Inflammatory macrophage treated with lipopolysaccharide for 4 hours (primary cell): ENCODE measurements around the gene ARL16.
A peak's percentile ranks its signal among the peaks of the same experiment; 100 is the strongest.

Experiments
- DNase-seq: peaks from one replicate; pipeline ENCODE4 v3.0.0-alpha.2; 2020

Gene ARL16

GRCh38 chr17:81694810-81695209 is 11.2 kb upstream of the ARL16 start:
- no peak for DNase-seq

GRCh38 chr17:81693509-81694210 is 10.1 kb upstream of the ARL16 start:
- no peak for DNase-seq

- DNase-seq, result no peak
Observed at GRCh38 chr17:81691608-81692007, 8.0 kb upstream of the ARL16 start.

- DNase-seq, result no peak
Observed at GRCh38 chr17:81691196-81691595, 7.6 kb upstream of the ARL16 start.

GRCh38 chr17:81690549-81690948 is 7.0 kb upstream of the ARL16 start:
- no peak for DNase-seq

GRCh38 chr17:81690066-81690465 is 6.5 kb upstream of the ARL16 start:
- no peak for DNase-seq

- DNase-seq, result no peak
Observed at GRCh38 chr17:81688616-81689015, 5.0 kb upstream of the ARL16 start.

GRCh38 chr17:81687770-81688541 is 4.4 kb upstream of the ARL16 start:
- no peak for DNase-seq

- no peak for DNase-seq
Observed at GRCh38 chr17:81686614-81687013, 3.0 kb upstream of the ARL16 start.

GRCh38 chr17:81685108-81685507 is 1.5 kb upstream of the ARL16 start:
- DNase-seq, result no peak

GRCh38 chr17:81684442-81684911 is 880 bp upstream of the ARL16 start:
- no peak for DNase-seq

- DNase-seq, result peak; percentile 10
Observed at GRCh38 chr17:81683208-81683583, 401 bp downstream of the ARL16 start.

- DNase-seq, result no peak
Observed at GRCh38 chr17:81682565-81683207, 911 bp downstream of the ARL16 start.

GRCh38 chr17:81681672-81682071 is 1.9 kb downstream of the ARL16 start:
- DNase-seq, result no peak

GRCh38 chr17:81680150-81680549 is 3.4 kb downstream of the ARL16 start:
- no peak for DNase-seq

GRCh38 chr17:81676906-81677305 is 6.7 kb downstream of the ARL16 start:
- no peak for DNase-seq

GRCh38 chr17:81675515-81676221 is 7.9 kb downstream of the ARL16 start:
- DNase-seq, result peak; percentile 8

- DNase-seq, result no peak
Observed at GRCh38 chr17:81673561-81674258, 9.9 kb downstream of the ARL16 start.

GRCh38 chr17:81672954-81673353 is 10.6 kb downstream of the ARL16 start:
- no peak for DNase-seq

GRCh38 chr17:81672504-81672903 is 11.1 kb downstream of the ARL16 start:
- DNase-seq, result no peak

GRCh38 chr17:81667754-81668153 is 15.8 kb downstream of the ARL16 start:
- no peak for DNase-seq

GRCh38 chr17:81666342-81667191 is 17.0 kb downstream of the ARL16 start, which contains the start of the genes CCDC137 and OXLD1:
CCDC137 (plus strand) TSS chr17:81666737; CDS start chr17:81666767, 30 bp downstream.
OXLD1 (minus strand) TSS chr17:81666605; CDS start chr17:81666577, 28 bp downstream.
- DNase-seq, result peak; percentile 98
